CD14-positive monocyte (primary cell): ENCODE data around the gene CPSF3. TPM values are rescaled to one million over a fixed set of nuclear protein-coding genes. Genes with fewer than 3 reads are reported as not detected.

Experiments used
- DNase-seq, 3 donors: peaks; one replicate each; pipeline ENCODE4 v3.0.0-alpha.2; 2011 to 2022
- H2AFZ ChIP-seq: 2 replicates; pipeline ENCODE4 v1.6.0; 2012; ENCODE audit warnings: mild to moderate bottlenecking, low read depth, low read length, inconsistent platforms; ENCODE audit not compliant: insufficient read depth, poor library complexity, severe bottlenecking
- H3K27ac ChIP-seq, 2 donors: 1 replicate in 1 of 2; 2 replicates in 1 of 2; pipeline ENCODE4 v1.5.1; 2012 to 2013; ENCODE audit warnings: low read length in 2 of 2, control low read depth in 1 of 2, inconsistent platforms in 1 of 2, low read depth in 1 of 2, mild to moderate bottlenecking in 1 of 2
- H3K27me3 ChIP-seq, 2 donors: one replicate each; pipeline versions ENCODE4 v1.6.0 to v1.6.1; 2011 to 2013; ENCODE audit warnings: low read length in 2 of 2; ENCODE audit not compliant: control insufficient read depth in 2 of 2, insufficient read depth in 2 of 2
- H3K36me3 ChIP-seq, 2 donors: replicated peaks in 1 of 2; 1 replicate in 1 of 2; 2 replicates in 1 of 2; pipeline versions ENCODE4 v1.5.1 to v1.6.1; 2012 to 2013; ENCODE audit warnings: low read length in 2 of 2, control low read depth in 1 of 2, inconsistent platforms in 1 of 2, mild to moderate bottlenecking in 1 of 2; ENCODE audit not compliant: insufficient read depth in 2 of 2, control insufficient read depth in 1 of 2
- H3K4me1 ChIP-seq, 2 donors: 1 replicate in 1 of 2; 2 replicates in 1 of 2; pipeline versions ENCODE4 v1.5.1 to v1.6.1; 2012 to 2013; ENCODE audit warnings: low read length in 2 of 2, control low read depth in 1 of 2, inconsistent platforms in 1 of 2, mild to moderate bottlenecking in 1 of 2, moderate library complexity in 1 of 2; ENCODE audit not compliant: insufficient read depth in 2 of 2, control insufficient read depth in 1 of 2
- H3K4me2 ChIP-seq: replicated peaks from 2 replicates; pipeline ENCODE3; 2012; ENCODE audit warnings: low read length, moderate library complexity, mild to moderate bottlenecking; ENCODE audit not compliant: poor library complexity, severe bottlenecking; ENCODE audit errors: extremely low read depth
- H3K4me3 ChIP-seq, 3 experiments: fragments of 200-600 bp in 1 of 3; sonication (generic) in 1 of 3; replicated peaks in 1 of 3; 1 replicate in 2 of 3; 2 replicates in 1 of 3; pipeline ENCODE4 v1.5.1; 2011 to 2013; ENCODE audit warnings: low read length in 3 of 3, mild to moderate bottlenecking in 3 of 3, control low read depth in 2 of 3, low read depth in 2 of 3, inconsistent platforms in 1 of 3, moderate library complexity in 1 of 3
- H3K79me2 ChIP-seq: 2 replicates; pipeline ENCODE4 v1.6.0; 2012; ENCODE audit warnings: mild to moderate bottlenecking, control low read depth, inconsistent platforms, low read length, moderate library complexity; ENCODE audit not compliant: insufficient read depth
- H3K9ac ChIP-seq: 2 replicates; pipeline ENCODE4 v1.6.0; 2017; ENCODE audit warnings: low read length, mild to moderate bottlenecking; ENCODE audit not compliant: insufficient read depth, poor library complexity, severe bottlenecking
- H3K9me3 ChIP-seq, 2 donors: replicated peaks in 1 of 2; 1 replicate in 1 of 2; 2 replicates in 1 of 2; pipeline versions ENCODE4 v1.5.1 to v1.6.1; 2012 to 2013; ENCODE audit warnings: low read length in 2 of 2, control low read depth in 1 of 2; ENCODE audit not compliant: control insufficient read depth in 1 of 2, insufficient read depth in 1 of 2
- H4K20me1 ChIP-seq: 2 replicates; pipeline ENCODE4 v1.6.0; 2012; ENCODE audit warnings: mild to moderate bottlenecking, low read length, control low read depth, moderate library complexity; ENCODE audit not compliant: insufficient read depth
- H3K27ac Mint-ChIP-seq, 7 donors: one replicate each; pipeline ENCODE4 v1.8.0; 2020; ENCODE audit warnings: mild to moderate bottlenecking in 7 of 7, mixed read lengths in 7 of 7, moderate library complexity in 6 of 7, inconsistent platforms in 2 of 7
- H3K27me3 Mint-ChIP-seq, 3 donors: one replicate each; pipeline ENCODE4 v1.8.0; 2021 to 2022; ENCODE audit warnings: low read depth in 3 of 3, mild to moderate bottlenecking in 3 of 3, mixed read lengths in 3 of 3, moderate library complexity in 3 of 3, inconsistent platforms in 1 of 3
- H3K36me3 Mint-ChIP-seq, 2 donors: one replicate each; pipeline ENCODE4 v1.8.0; 2020; ENCODE audit warnings: mixed read lengths in 2 of 2, inconsistent platforms in 1 of 2, mild to moderate bottlenecking in 1 of 2
- H3K4me1 Mint-ChIP-seq: one replicate; pipeline ENCODE4 v1.8.0; 2020; ENCODE audit warnings: mild to moderate bottlenecking, mixed read lengths
- H3K4me3 Mint-ChIP-seq, 2 donors: one replicate each; pipeline ENCODE4 v1.8.0; 2020; ENCODE audit warnings: mild to moderate bottlenecking in 2 of 2, mixed read lengths in 2 of 2, moderate library complexity in 1 of 2
- H3K9me3 Mint-ChIP-seq, 7 donors: one replicate each; pipeline ENCODE4 v1.8.0; 2020 to 2022; ENCODE audit warnings: mixed read lengths in 7 of 7, mild to moderate bottlenecking in 6 of 7, moderate library complexity in 6 of 7, inconsistent platforms in 2 of 7
- CTCF ChIP-seq: fragments of 200-600 bp; IDR thresholded peaks from one replicate; pipeline ENCODE4 v1.8.0; 2022; ENCODE audit warnings: antibody characterized with exemption, mild to moderate bottlenecking
- WGBS: methylation state at CpG from one replicate; pipeline ENCODE4 v1.1.5; 2013; ENCODE audit warnings: missing lambda C conversion rate; ENCODE audit not compliant: insufficient coverage; 5-methylcytosine and 5-hydroxymethylcytosine counted together
- intact Hi-C, 2 donors: fragments of 100-400 bp; cut with micrococcal nuclease; formaldehyde crosslinking; loops; one replicate each; pipeline versions ENCODE4 v1.15.0 to v1.15.1; 2023
- polyA plus RNA-seq, 3 donors: library from polyadenylated mRNA; depleted of rRNA in 1 of 3; unstranded in 2 of 3; stranded (reverse) in 1 of 3; fragments of 300-500 nt in 2 of 3; fragments of >200 nt in 1 of 3; fragmentation: Illumina TruSeq in 2 of 3; gene quantifications; 1 replicate in 2 of 3; 2 replicates in 1 of 3; pipeline ENCODE4 v1.2.3, GENCODE V29; 2012 to 2021

Gene CPSF3
- polyA plus RNA-seq, 3 donors = 17.2 to 34.0 (median 26.6) TPM

GRCh38 chr2:9434489-9434888 lies 11.0 kb downstream of the CPSF3 start:
- Histone ChIP-seq H3K4me1 (no peaks in the 10 kb centered on the region), H3K36me3 (peaks cover 78 to 96% of the 10 kb centered on the region in 2 donors), H3K9ac (no peak overlapping the region), H3K4me2 (no peak overlapping the region), H4K20me1 (no peaks in the 10 kb centered on the region), H3K79me2 (no peaks in the 10 kb centered on the region), H3K9me3 (no peaks in the 10 kb centered on the region), H3K27ac (no peak overlapping the region), H3K27me3 (no peaks in the 10 kb centered on the region), H2AFZ (no peak overlapping the region), H3K4me3 (no peak overlapping the region)
- WGBS = 88% methylated on average over 1 of the region's 2 CpGs
- TF ChIP-seq CTCF = no peak
- no peak for DNase-seq
- no peaks in the 10 kb centered on the region for H3K9me3 Mint-ChIP-seq
- H3K27me3 Mint-ChIP-seq = no peaks in the 10 kb centered on the region
- H3K27ac Mint-ChIP-seq = peak overlapping the region in 1 of 7 donors; percentile 52
- peaks cover 76 to 88% of the 10 kb centered on the region in 2 donors for H3K36me3 Mint-ChIP-seq
- intact Hi-C loops = no loop called here
- no peaks in the 10 kb centered on the region for H3K4me1 Mint-ChIP-seq
- H3K4me3 Mint-ChIP-seq = no peak overlapping the region

- peaks cover 68 to 82% of the 10 kb centered on the region in 2 donors for H3K36me3 Mint-ChIP-seq
These were observed 16.1 kb downstream of the CPSF3 start for GRCh38 chr2:9439536-9439935.

More at GRCh38 chr2:9439536-9439935, 16.1 kb downstream of the CPSF3 start:
- Mint-ChIP-seq H3K4me3 (no peak overlapping the region), H3K27me3 (no peaks in the 10 kb centered on the region), H3K4me1 (no peaks in the 10 kb centered on the region), H3K27ac (no peak overlapping the region), H3K9me3 (no peaks in the 10 kb centered on the region)
- intact Hi-C loops = no loop called here
- no peak for DNase-seq
- Histone ChIP-seq H2AFZ (no peak overlapping the region), H3K27ac (no peak overlapping the region), H3K36me3 (peaks cover 76 to 95% of the 10 kb centered on the region in 2 donors), H3K4me1 (no peaks in the 10 kb centered on the region), H4K20me1 (no peaks in the 10 kb centered on the region), H3K9ac (no peak overlapping the region), H3K79me2 (no peaks in the 10 kb centered on the region), H3K27me3 (no peaks in the 10 kb centered on the region), H3K9me3 (no peaks in the 10 kb centered on the region), H3K4me3 (no peak overlapping the region), H3K4me2 (no peak overlapping the region)
- TF ChIP-seq CTCF = no peak
- no CpG with 5 or more reads among the region's 1 CpG for WGBS
